ENCODE measurements around the gene GLO1.

- TF ChIP-seq CTCF (IDR thresholded peaks at IDR 0.05 in 8 of 11, conservative IDR thresholded peaks at IDR 0.05 in 3 of 11), result no peak
- no peak for TF ChIP-seq POLR2A (IDR thresholded peaks at IDR 0.05)
Measured at GRCh38 chr6:38637756-38638155, 65.2 kb downstream of the GLO1 start.

Measured in spleen (tissue), 7 donors.